HG02798 (cell line): Measurements from ENCODE around the gene CALY.
"Not testable (repeated sequence)": the region's sequence is repeated elsewhere in the genome, so short reads cannot be mapped to it uniquely, and the experiment has no call there.

Experiments
- ATAC-seq: cut with Tn5 transposase; IDR thresholded peaks from one replicate; pipeline ENCODE4 v1.9.1; 2021; ENCODE audit warnings: mild to moderate bottlenecking; ENCODE audit not compliant: unreplicated experiment, poor library complexity

Gene CALY

DNA sequence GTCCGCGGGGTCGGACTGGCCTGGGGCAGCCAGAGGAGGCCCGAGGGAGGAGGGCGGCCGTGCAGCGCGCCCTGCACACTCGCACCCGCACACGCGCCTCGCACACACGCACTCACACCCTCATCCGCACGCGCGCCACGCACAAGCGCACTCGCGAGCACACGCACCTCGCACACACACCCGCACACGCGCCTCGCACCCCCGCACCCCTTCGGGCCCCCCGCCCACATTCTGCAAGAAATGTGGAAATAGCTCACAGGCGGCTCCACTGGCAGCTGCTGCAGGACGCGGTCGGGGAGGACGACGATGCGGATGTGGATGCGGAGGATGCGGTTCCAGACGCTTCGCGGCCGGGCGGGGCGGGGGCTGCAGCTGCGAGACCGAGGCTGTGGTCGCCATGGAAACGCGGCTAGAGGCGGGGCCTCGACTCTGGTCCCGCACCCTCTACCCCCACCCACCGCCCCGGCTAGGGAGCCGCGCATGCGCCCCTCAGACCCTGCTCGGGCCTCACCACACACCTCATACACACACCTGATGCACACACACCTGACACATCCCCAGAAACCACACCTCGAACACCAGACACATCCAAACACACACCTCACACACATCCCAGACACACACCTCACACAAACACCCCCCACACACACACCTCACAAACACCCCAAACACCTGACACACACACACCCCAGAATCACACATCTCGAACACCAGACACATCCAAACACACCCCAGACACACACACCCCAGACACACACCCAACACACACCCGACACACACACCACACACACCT, at the start of gene CALY:
Gene CALY, minus strand, starts transcription at position 320 of the 793 bp plus-strand sequence. CDS start 7,907 bp downstream, outside the sequence.
- no peak for ATAC-seq

DNA sequence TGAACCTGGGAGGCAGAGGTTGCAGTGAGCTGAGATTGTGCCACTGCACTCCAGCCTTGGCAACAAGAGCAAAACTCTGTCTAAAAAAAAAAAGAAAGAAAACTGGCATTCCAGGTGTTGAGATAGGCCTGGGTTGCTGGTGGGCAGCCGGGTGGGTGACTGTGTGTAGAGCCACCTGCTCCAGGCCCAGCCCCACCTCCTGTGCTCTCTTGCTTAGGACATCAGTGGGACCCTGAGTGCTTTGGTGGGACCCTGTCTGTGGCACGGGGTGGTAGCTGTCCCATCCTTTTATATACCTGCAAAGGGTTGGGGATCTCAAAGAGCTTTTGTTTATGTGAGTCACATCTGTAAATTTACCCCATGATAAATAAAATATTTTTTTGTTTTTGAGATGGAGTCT, 48.5 kb upstream of the CALY start:
- no peak for ATAC-seq

DNA sequence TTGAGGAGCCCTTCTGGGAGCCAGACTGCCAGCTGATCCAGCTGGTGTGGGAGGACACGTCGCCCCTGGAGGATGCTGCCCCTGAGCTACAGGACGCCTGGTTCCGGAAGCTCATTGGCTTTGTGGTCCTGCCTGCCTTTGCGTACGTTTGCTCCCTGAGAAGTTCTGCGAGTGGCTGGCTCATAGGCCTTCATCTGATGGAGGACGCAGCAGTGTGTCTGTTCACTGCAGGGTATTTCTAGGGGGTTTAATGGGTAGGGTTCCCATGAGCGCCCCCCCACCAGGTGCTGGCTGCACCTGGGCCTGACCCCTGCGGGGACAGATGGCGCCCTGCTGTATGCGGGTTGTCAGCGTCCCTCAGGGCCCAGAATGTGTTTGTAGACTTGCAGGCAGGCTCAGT, 47.4 kb upstream of the CALY start:
- ATAC-seq, result no peak

DNA sequence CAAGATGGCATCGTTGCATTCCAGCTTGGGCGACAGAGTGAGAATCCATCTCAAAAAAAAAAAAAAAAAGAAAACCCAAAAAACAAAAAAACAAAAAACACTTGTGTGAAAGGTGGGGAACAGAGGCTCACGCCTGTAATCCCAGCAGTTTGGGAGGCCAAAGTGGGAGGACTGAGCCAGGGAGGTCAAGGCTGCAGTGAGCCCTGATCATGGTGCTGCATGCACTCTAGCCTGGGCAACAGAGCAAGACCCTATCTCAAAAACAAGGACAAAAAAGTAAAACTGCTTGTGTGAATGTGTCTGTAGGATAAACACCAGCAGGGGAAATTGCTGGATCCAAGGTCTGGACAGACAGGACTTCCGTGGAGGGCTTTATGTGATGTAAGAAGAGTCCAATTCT, 46.9 kb upstream of the CALY start:
- no peak for ATAC-seq

GRCh38 chr10:133381036-133381435, 44.3 kb upstream of the CALY start:
- ATAC-seq, result no peak

DNA sequence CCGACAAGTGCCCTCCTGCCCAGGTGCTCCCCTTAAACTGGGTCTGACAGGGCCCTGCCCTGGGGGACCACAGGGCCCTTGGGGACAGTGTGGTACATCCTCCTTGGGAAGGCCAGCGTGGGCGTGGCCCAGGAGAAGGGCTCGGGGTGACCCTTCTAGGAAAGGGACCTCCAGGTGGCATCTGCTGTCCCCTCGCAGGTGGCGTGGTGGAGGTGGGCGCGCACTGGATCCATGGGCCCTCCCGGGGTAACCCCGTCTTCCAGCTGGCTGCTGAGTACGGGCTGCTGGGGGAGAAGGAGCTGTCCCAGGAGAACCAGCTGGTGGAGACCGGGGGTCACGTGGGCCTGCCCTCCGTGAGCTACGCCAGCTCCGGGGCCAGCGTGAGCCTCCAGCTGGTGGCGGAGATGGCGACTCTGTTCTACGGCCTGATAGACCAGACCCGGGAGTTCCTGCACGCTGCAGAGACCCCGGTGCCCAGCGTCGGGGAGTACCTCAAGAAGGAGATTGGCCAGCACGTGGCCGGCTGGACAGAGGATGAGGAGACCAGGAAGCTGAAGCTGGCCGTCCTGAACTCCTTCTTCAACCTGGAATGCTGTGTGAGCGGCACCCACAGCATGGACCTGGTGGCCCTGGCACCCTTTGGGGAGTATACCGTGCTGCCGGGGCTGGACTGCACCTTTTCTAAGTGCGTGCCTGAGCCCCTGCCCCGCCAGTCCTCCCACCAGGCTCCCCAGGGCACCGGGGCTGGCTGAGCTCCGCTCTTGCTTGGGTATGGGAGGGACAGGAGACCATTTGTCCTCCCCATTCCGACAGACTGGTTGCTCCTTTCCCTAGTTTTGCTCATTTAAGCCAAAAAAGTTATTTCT, 43.3 kb upstream of the CALY start:
- ATAC-seq, result no peak

- ATAC-seq, result peak; percentile 62
These were observed 42.6 kb upstream of the CALY start, which contains the start of gene PAOX for GRCh38 chr10:133379152-133379800. PAOX (plus strand) TSS chr10:133379262; CDS start chr10:133379317, 55 bp downstream.

- peak; percentile 47 for ATAC-seq
These were observed 41.8 kb upstream of the CALY start for GRCh38 chr10:133378251-133379096.

- no peak for ATAC-seq
These were observed 41.1 kb upstream of the CALY start for GRCh38 chr10:133377818-133378250.

DNA sequence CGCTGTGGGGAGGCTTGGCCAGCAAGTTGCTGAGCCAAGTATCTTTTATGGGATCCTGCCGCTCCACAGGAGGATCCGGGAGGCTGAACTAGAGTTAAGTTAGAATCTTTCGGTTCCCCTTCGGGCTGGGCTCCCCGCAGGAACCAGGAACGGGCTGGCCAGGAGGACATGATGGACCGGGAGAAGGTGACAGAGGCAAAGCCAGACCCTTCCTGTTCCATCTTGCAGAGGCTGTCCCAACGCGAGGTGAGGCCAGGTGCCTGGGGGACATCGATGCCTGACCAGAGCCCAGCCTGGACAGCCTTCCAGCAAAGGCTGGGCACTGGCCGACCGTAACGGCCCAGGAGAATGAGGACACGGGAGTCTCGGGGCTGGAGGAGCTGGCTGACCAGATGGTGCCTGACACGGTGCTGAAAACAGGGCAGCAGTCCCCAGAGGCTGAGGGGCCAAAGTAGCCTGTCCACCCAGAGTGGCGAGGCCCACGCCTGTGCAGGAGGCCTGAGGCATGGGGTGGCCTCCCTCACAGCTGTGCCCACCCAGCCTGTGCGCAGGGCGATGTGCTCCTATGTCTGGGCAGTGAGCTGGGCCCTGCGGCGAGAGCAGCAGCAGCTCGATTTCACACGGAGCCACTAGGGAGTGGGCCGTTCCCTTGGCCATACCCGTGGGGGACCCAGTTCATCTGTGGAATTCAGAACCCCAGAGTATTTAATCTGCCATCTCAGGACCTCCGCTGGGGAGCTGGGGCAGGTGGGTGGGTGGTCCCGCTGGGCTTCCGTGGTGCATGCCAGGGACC, 40.5 kb upstream of the CALY start:
- no peak for ATAC-seq

DNA sequence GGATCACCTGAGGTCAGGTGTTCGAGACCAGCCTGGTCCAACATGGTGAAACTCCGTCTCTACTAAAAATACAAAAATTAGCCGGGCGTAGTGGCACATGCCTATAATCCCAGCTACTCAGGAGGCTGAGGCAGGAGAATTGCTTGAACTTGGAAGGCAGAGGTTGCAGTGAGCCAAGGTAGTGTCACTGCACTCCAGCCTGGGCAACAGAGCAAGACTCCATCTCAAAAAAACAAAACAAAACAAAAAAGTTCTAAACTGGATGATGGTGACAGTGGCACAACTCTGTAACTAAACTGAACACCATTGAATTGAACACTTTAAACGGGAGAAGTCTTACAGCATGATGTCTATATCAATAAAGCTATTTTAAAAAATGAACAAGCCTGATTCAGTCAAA, 39.5 kb upstream of the CALY start:
- not testable (repeated sequence) for ATAC-seq

- no peak for ATAC-seq
These were observed 38.8 kb upstream of the CALY start for GRCh38 chr10:133375357-133376115.

- peak; percentile 97 for ATAC-seq
These were observed 36.7 kb upstream of the CALY start, which contains the start of gene ECHS1 for GRCh38 chr10:133373174-133374090. ECHS1 (minus strand) TSS chr10:133373354; CDS start chr10:133373333, 21 bp downstream.

- ATAC-seq, result no peak
These were observed 35.8 kb upstream of the CALY start for GRCh38 chr10:133372507-133372906.

DNA sequence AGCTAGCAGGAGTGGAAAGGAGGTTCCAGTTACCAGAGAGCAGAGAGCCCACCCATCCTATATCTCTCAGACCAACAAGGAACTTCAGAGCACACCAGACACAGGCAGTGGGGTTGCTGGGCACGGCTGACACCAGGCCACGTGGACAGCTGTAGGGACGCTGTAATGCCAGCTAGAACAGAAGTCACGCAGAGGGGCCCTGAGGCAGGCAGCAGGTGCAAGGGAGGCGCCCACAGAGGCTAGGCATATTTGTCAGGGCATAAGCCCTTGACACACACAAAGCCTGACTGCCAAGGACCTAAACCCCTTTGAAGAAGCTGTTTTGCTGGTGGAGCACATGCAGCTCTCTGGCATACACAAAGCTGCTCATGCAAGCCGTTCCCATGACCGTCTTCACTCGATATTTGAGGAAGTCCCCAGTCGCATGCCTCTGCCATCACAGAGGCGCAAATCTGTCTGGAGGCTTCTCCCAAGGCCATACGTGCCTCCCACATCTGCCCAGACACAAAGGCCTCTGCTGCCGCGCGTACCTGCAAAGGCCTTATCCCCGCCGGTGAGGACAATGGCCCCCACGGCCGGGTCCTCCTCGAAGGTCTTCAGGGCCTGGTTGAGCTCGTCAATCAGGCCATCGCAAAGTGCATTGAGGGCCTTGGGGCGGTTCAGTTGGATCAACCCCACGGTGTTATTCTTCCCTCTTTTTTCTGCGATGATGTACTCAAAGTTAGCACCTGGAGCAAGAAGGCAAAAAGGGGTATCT, 33.5 kb upstream of the CALY start:
- no peak for ATAC-seq

GRCh38 chr10:133368153-133368552, 31.5 kb upstream of the CALY start:
- ATAC-seq, result no peak
